ENCODE results near the gene UBE2V1. TPM values are rescaled to one million over a fixed set of nuclear protein-coding genes. Genes with fewer than 3 reads are reported as not detected.

The UBE2V1 gene
- total and polyA plus RNA-seq, 2 of the 13 experiments (the other 11 are each of a cell fraction or from before 2014, with no cell fraction given), result 81.3 to 132 TPM

- TF ChIP-seq CCAR2 (optimal IDR thresholded peaks at IDR 0.05; ENCODE audit: low read depth, low read length) (no peak), ZNF33B (CRISPR knock-in tag; IDR thresholded peaks at IDR 0.05) (no peak), ZNF407 (CRISPR knock-in tag; IDR thresholded peaks at IDR 0.05; ENCODE audit: not compliant biosample characterization) (peak; percentile 33), FOXK1 (CRISPR knock-in tag; IDR thresholded peaks at IDR 0.05; ENCODE audit: borderline replicate concordance, low read depth) (no peak), SIN3B (IDR thresholded peaks at IDR 0.05; ENCODE audit: low read length) (0 out of 2 replicates have a peak, but pooled peaks have one; percentile 27), CSRNP2 (CRISPR knock-in tag; conservative IDR thresholded peaks at IDR 0.05; ENCODE audit: low read depth) (no peak), HDAC2 (CRISPR knock-in tag; IDR thresholded peaks at IDR 0.05) (peak; percentile 63), MAZ (IDR thresholded peaks at IDR 0.05; ENCODE audit: borderline replicate concordance, low read depth, low read length) (peak; percentile 14; the same call in 1 of the 2 replicates), MAZ (CRISPR knock-in tag; IDR thresholded peaks at IDR 0.05; ENCODE audit: low read depth) (0 out of 2 replicates have a peak, but pooled peaks have one; percentile 20), TRIM24 (CRISPR knock-in tag; IDR thresholded peaks at IDR 0.05) (no peak), FOXK2 (IDR thresholded peaks at IDR 0.05) (no peak), PRMT3 (CRISPR knock-in tag; IDR thresholded peaks at IDR 0.05; ENCODE audit: borderline replicate concordance, low read depth) (0 out of 2 replicates have a peak, but pooled peaks have one; percentile 76), TAF1 (CRISPR knock-in tag; IDR thresholded peaks at IDR 0.05) (peak; percentile 10; the same call in 1 of the 2 replicates), MXI1 (IDR thresholded peaks at IDR 0.05; ENCODE audit: borderline replicate concordance, low read depth, low read length) (no peak)
These were observed 58.1 kb downstream of the UBE2V1 start (continued) for GRCh38 chr20:50054626-50055511.
